Tibial artery (tissue), 4 donors: Measurements from ENCODE around the gene HTR5A.

Experiments
- DNase-seq, 2 donors: peaks; one replicate each; pipeline ENCODE4 v3.0.0-alpha.2; 2019
- H3K27ac ChIP-seq, 2 donors: fragments of 200-600 bp; sonication (generic) in 1 of 2; 1 replicate in 1 of 2; 2 replicates in 1 of 2; pipeline ENCODE4 v1.5.1; 2018 to 2019; ENCODE audit warnings: mild to moderate bottlenecking in 1 of 2
- H3K27me3 ChIP-seq, 2 donors: fragments of 200-600 bp; sonication (generic) in 1 of 2; one replicate each; pipeline versions ENCODE4 v1.5.1 to v1.6.0; 2016 to 2019
- H3K36me3 ChIP-seq, 3 donors: fragments of 200-600 bp; sonication (generic) in 2 of 3; one replicate each; pipeline ENCODE4 v1.5.1; 2016 to 2019; ENCODE audit warnings: mild to moderate bottlenecking in 2 of 3
- H3K4me1 ChIP-seq, 4 donors: fragments of 200-600 bp; sonication (generic) in 2 of 4; 1 replicate in 3 of 4; 2 replicates in 1 of 4; pipeline ENCODE4 v1.5.1; 2016 to 2019
- H3K4me3 ChIP-seq, 2 donors: fragments of 200-600 bp; sonication (generic) in 1 of 2; 1 replicate in 1 of 2; 2 replicates in 1 of 2; pipeline ENCODE4 v1.5.1; 2018 to 2019; ENCODE audit warnings: mild to moderate bottlenecking in 2 of 2
- H3K9me3 ChIP-seq, 3 donors: fragments of 200-600 bp; sonication (generic) in 1 of 3; one replicate each; pipeline ENCODE4 v1.5.1; 2016 to 2019
- CTCF ChIP-seq, 2 experiments: fragments of 200-600 bp in 1 of 2; fragments of 450-650 bp in 1 of 2; IDR thresholded peaks; one replicate each; pipeline ENCODE4 v1.5.1; 2017 to 2019; ENCODE audit warnings: antibody characterized with exemption in 2 of 2, mild to moderate bottlenecking in 1 of 2, moderate library complexity in 1 of 2
- intact Hi-C: fragments of 100-400 bp; cut with DNase I; formaldehyde crosslinking; loops from one replicate; pipeline ENCODE4 v1.15.0; 2023; ENCODE audit warnings: low total_unique reads

HTR5A gene

DNA sequence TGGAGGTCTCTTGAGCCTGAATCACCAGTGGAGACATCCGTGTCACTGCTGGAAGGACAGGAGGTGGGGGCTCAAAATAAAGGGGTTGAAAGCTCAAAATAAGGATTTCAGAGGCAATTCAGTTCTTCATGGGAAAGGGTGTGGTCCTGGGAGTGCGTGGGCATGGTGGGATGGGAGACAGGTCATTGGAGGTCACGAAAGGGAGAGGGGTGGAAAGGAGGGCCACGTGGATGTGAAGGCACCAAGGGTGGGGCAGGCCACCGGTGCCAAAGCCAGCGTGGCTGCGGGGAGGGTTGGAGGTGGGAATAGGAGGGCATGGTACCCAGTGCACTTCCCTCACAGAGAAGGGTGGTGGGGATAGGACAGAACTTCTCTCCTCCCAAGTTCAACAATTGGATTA lies 59.7 kb downstream of the HTR5A start:
- H3K9me3 ChIP-seq: no peaks in the 10 kb centered on the region
- intact Hi-C loops: no loop called here
- no peak for TF ChIP-seq CTCF (IDR thresholded peaks at IDR 0.05)
- H3K36me3 ChIP-seq: no peaks in the 10 kb centered on the region
- no peak overlapping the region for H3K4me3 ChIP-seq
- H3K27ac ChIP-seq: no peak overlapping the region
- DNase-seq: no peak
- H3K27me3 ChIP-seq: no peaks in the 10 kb centered on the region
- H3K4me1 ChIP-seq: no peaks in the 10 kb centered on the region

GRCh38 chr7:155130493-155130892 lies 60.4 kb downstream of the HTR5A start:
- no peak for TF ChIP-seq CTCF (IDR thresholded peaks at IDR 0.05)
- intact Hi-C loops: no loop called here

DNA sequence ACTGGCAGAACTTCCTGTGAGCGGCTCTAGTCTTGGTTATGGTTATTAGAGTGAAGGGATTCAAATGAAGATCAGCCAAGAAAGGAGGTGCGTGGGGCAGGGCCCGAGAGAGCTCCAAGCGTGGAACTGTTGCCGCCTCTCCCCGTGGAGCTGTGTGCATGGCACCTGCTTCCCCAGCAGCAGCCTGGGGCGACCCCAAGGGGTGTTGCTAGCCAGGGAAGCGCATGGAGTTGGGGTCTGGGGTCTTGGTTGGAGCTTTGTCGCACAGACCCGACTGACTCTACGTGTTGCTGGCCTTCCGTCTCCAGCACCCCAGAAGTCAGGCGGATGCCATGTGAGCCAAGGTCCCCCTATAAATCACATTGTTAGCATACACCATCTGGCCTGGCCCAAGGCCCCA lies 61.0 kb downstream of the HTR5A start:
- Histone ChIP-seq H3K36me3 (no peaks in the 10 kb centered on the region), H3K27me3 (no peaks in the 10 kb centered on the region), H3K4me3 (no peak overlapping the region), H3K27ac (no peak overlapping the region), H3K4me1 (no peaks in the 10 kb centered on the region), H3K9me3 (no peaks in the 10 kb centered on the region)
- no peak for DNase-seq
- TF ChIP-seq CTCF (IDR thresholded peaks at IDR 0.05): no peak
- intact Hi-C loops: no loop called here

More at GRCh38 chr7:155130493-155130892, 60.4 kb downstream of the HTR5A start:
- Histone ChIP-seq H3K4me3 (no peak overlapping the region), H3K27me3 (no peaks in the 10 kb centered on the region), H3K27ac (no peak overlapping the region), H3K36me3 (no peaks in the 10 kb centered on the region), H3K4me1 (no peaks in the 10 kb centered on the region), H3K9me3 (no peaks in the 10 kb centered on the region)
- DNase-seq: no peak

GRCh38 chr7:155132431-155132830 lies 62.3 kb downstream of the HTR5A start:
- H3K27ac ChIP-seq: no peak overlapping the region
- no peaks in the 10 kb centered on the region for H3K36me3 ChIP-seq
- intact Hi-C loops: no loop called here
- H3K9me3 ChIP-seq: no peaks in the 10 kb centered on the region
- TF ChIP-seq CTCF (IDR thresholded peaks at IDR 0.05): no peak
- H3K27me3 ChIP-seq: no peaks in the 10 kb centered on the region
- no peak overlapping the region for H3K4me3 ChIP-seq
- no peaks in the 10 kb centered on the region for H3K4me1 ChIP-seq
- DNase-seq: no peak

- no peak overlapping the region for H3K27ac ChIP-seq
- no peak for DNase-seq
- intact Hi-C loops: no loop called here
- no peaks in the 10 kb centered on the region for H3K27me3 ChIP-seq
- H3K36me3 ChIP-seq: no peaks in the 10 kb centered on the region
- no peaks in the 10 kb centered on the region for H3K4me1 ChIP-seq
- no peak overlapping the region for H3K4me3 ChIP-seq
- no peaks in the 10 kb centered on the region for H3K9me3 ChIP-seq
- no peak for TF ChIP-seq CTCF (IDR thresholded peaks at IDR 0.05)
These were observed 66.6 kb downstream of the HTR5A start for GRCh38 chr7:155136619-155137243.
